ENCODE results near the gene SCN1B.

DNA sequence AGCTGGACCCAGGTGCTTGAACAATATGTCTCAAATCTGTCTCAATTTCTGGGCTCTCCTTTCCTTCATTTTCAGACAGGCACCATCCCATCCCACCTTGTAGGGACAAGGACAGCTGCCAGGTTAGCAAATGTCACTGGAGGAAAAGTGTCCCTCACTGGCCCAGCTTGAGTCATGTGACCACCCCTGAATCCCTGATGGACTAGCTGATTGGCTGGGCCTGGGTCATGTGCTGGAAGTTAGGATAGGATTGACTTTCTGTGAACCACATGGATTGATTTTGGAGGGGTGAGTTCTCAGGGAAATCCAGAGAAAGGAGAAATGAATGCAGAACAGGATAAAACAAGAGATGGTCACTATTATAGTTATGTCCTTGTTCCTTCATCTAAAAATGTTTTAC, 57.1 kb downstream of the SCN1B start:
- TF ChIP-seq CTCF (IDR thresholded peaks at IDR 0.05; ENCODE audit: poor library complexity, severe bottlenecking) (no peak), EZH2 (IDR thresholded peaks at IDR 0.05; ENCODE audit: borderline replicate concordance, insufficient read depth, low read length, poor library complexity, severe bottlenecking) (no peak), EP300 (conservative IDR thresholded peaks at IDR 0.05; ENCODE audit: poor library complexity, severe bottlenecking) (no peak), RAD21 (conservative IDR thresholded peaks at IDR 0.05) (no peak), REST (IDR thresholded peaks at IDR 0.05; ENCODE audit: borderline replicate concordance) (no peak), MXI1 (conservative IDR thresholded peaks at IDR 0.05; ENCODE audit: poor library complexity, severe bottlenecking) (no peak), POLR2AphosphoS5 (IDR thresholded peaks at IDR 0.05) (no peak), TAF1 (IDR thresholded peaks at IDR 0.05; ENCODE audit: low read depth) (no peak)

Measured in neural cell (in vitro differentiated cells).